AG20443 (cell line): ENCODE measurements around the gene ADAM12.

ENCODE experiments used
- DNase-seq: peaks from one replicate; pipeline ENCODE4 v3.0.0; 2012; ENCODE audit warnings: low spot score, mixed read lengths

Gene ADAM12

GRCh38 chr10:126234630-126235029 lies 153.6 kb downstream of the ADAM12 start:
- DNase-seq: no peak

GRCh38 chr10:126233182-126234148 lies 154.8 kb downstream of the ADAM12 start:
- DNase-seq: no peak

GRCh38 chr10:126230587-126230986 lies 157.7 kb downstream of the ADAM12 start:
- DNase-seq: no peak

GRCh38 chr10:126229686-126230085 lies 158.6 kb downstream of the ADAM12 start:
- no peak for DNase-seq

GRCh38 chr10:126227762-126228134 lies 160.5 kb downstream of the ADAM12 start:
- DNase-seq: peak; percentile 74

GRCh38 chr10:126226988-126227761 lies 161.1 kb downstream of the ADAM12 start:
- DNase-seq: no peak

- no peak for DNase-seq
These were observed 162.1 kb downstream of the ADAM12 start for GRCh38 chr10:126226205-126226604.

- no peak for DNase-seq
These were observed 162.6 kb downstream of the ADAM12 start for GRCh38 chr10:126225672-126226008.

- no peak for DNase-seq
These were observed 163.2 kb downstream of the ADAM12 start for GRCh38 chr10:126224967-126225671.

- DNase-seq: no peak
These were observed 164.7 kb downstream of the ADAM12 start for GRCh38 chr10:126223512-126224067.

- DNase-seq: peak; percentile 67
These were observed 165.4 kb downstream of the ADAM12 start for GRCh38 chr10:126222736-126223511.

GRCh38 chr10:126221874-126222273 lies 166.4 kb downstream of the ADAM12 start:
- no peak for DNase-seq

- no peak for DNase-seq
These were observed 169.3 kb downstream of the ADAM12 start for GRCh38 chr10:126218778-126219649.

GRCh38 chr10:126218174-126218573 lies 170.1 kb downstream of the ADAM12 start:
- no peak for DNase-seq

GRCh38 chr10:126216632-126216961 lies 171.7 kb downstream of the ADAM12 start:
- no peak for DNase-seq

GRCh38 chr10:126215746-126216631 lies 172.3 kb downstream of the ADAM12 start:
- DNase-seq: peak; percentile 30

GRCh38 chr10:126214679-126215078 lies 173.6 kb downstream of the ADAM12 start:
- DNase-seq: no peak

- no peak for DNase-seq
These were observed 174.3 kb downstream of the ADAM12 start for GRCh38 chr10:126214021-126214420.

GRCh38 chr10:126212738-126213137 lies 175.5 kb downstream of the ADAM12 start:
- DNase-seq: no peak
